PC-3 (cell line): ENCODE results near the gene RCE1. TPM values are rescaled to one million over a fixed set of nuclear protein-coding genes. Genes with fewer than 3 reads are reported as not detected.

Source experiments
- ATAC-seq: fragments of 200-7000 bp; cut with Tn5 transposase; 2 replicates; pipeline ENCODE4 v1.9.1; 2020; ENCODE audit warnings: mild to moderate bottlenecking, moderate library complexity
- BruUV-seq: library from RNA; stranded (reverse); fragments of 400-500 nt; replicated peaks from 2 replicates; lab custom pipeline; 2021; lab: Mats Ljungman, UMichigan
- CTCF ChIA-PET: fragments of 300-600 bp; sonication (Branson Sonifier 250); formaldehyde crosslinking; loops from one replicate; lab custom pipeline; 2022; ENCODE audit warnings: antibody characterized with exemption; lab: Charles Lee
- POLR2A ChIA-PET: fragments of 300-600 bp; sonication (Branson Sonifier 250); formaldehyde crosslinking; loops from one replicate; lab custom pipeline; 2022; ENCODE audit warnings: antibody characterized with exemption; ENCODE audit not compliant: unreplicated experiment; lab: Charles Lee
- DNase-seq: peaks from one replicate; pipeline ENCODE4 v3.0.0-alpha.2; 2015
- H2AFZ ChIP-seq: fragments of 300-600 bp; sonication (generic); 2 replicates; pipeline ENCODE4 v1.6.0; 2016; ENCODE audit warnings: antibody characterized with exemption, low read length
- H3F3A ChIP-seq: fragments of 300-600 bp; sonication (generic); one replicate; pipeline ENCODE4 v1.6.0; 2017; ENCODE audit warnings: antibody characterized with exemption, low read length, control low read depth, mild to moderate bottlenecking; ENCODE audit not compliant: unreplicated experiment
- H3K27ac ChIP-seq: fragments of 300-600 bp; sonication (generic); 2 replicates; pipeline ENCODE4 v1.5.1; 2016; ENCODE audit warnings: mild to moderate bottlenecking, low read length
- H3K27me3 ChIP-seq: fragments of 300-600 bp; sonication (generic); 2 replicates; pipeline ENCODE4 v1.6.1; 2016; ENCODE audit warnings: low read length, mixed read lengths
- H3K36me3 ChIP-seq: fragments of 300-600 bp; sonication (generic); 2 replicates; pipeline ENCODE4 v1.6.1; 2016; ENCODE audit warnings: low read depth, mixed run types, low read length, mixed read lengths
- H3K4me1 ChIP-seq: fragments of 300-600 bp; sonication (generic); 2 replicates; pipeline ENCODE4 v1.5.1; 2016; ENCODE audit warnings: low read length; ENCODE audit not compliant: insufficient read depth
- H3K4me2 ChIP-seq: fragments of 300-600 bp; sonication (generic); 2 replicates; pipeline ENCODE4 v1.6.0; 2016; ENCODE audit warnings: low read length
- H3K4me3 ChIP-seq: fragments of 300-600 bp; sonication (generic); 2 replicates; pipeline ENCODE4 v1.5.1; 2016; ENCODE audit warnings: mild to moderate bottlenecking, low read length, mixed read lengths
- H3K79me2 ChIP-seq: fragments of 300-600 bp; sonication (generic); 2 replicates; pipeline ENCODE4 v1.6.1; 2017; ENCODE audit warnings: low read length, mixed read lengths
- H3K9ac ChIP-seq: fragments of 300-600 bp; sonication (generic); 2 replicates; pipeline ENCODE4 v1.6.0; 2016; ENCODE audit warnings: mild to moderate bottlenecking, low read length
- H3K9me2 ChIP-seq: fragments of 300-600 bp; sonication (generic); replicated peaks from 2 replicates; pipeline ENCODE4 v1.6.1; 2016; ENCODE audit warnings: mixed run types, low read length, mixed read lengths
- H3K9me3 ChIP-seq: fragments of 300-600 bp; sonication (generic); 2 replicates; pipeline ENCODE4 v1.6.1; 2016; ENCODE audit warnings: low read length, mixed read lengths
- H4K20me1 ChIP-seq: fragments of 300-600 bp; sonication (generic); 2 replicates; pipeline ENCODE4 v1.6.1; 2016; ENCODE audit warnings: low read length, mixed read lengths
- CTCF ChIP-seq: fragments of 300-600 bp; sonication (generic); conservative IDR thresholded peaks from 2 replicates; pipeline ENCODE4 v1.5.1; 2017; ENCODE audit warnings: antibody characterized with exemption, low read depth, mild to moderate bottlenecking, low read length
- EZH2 ChIP-seq: fragments of 300-600 bp; sonication (generic); IDR thresholded peaks from one replicate; pipeline ENCODE4 v1.6.1; 2017; ENCODE audit warnings: antibody characterized with exemption, mild to moderate bottlenecking, low read length; ENCODE audit not compliant: unreplicated experiment
- EZH2phosphoT487 ChIP-seq: fragments of 300-600 bp; sonication (generic); IDR thresholded peaks from 2 replicates; pipeline ENCODE4 v1.6.1; 2018; ENCODE audit warnings: mild to moderate bottlenecking, antibody characterized with exemption, low read length, borderline replicate concordance
- intact Hi-C: fragments of 100-400 bp; cut with micrococcal nuclease; formaldehyde crosslinking; loops from 2 replicates; pipeline ENCODE4 v1.9.0; 2023
- total RNA-seq: library from RNA; depleted of rRNA; stranded (reverse); fragments of >200 nt; gene quantifications from 2 replicates; pipeline ENCODE4 v1.2.3, GENCODE V29; 2014

Gene RCE1
- total RNA-seq, 1 experiment from 2014 or later: 70.4 TPM

GRCh38 chr11:66883016-66883965, 40.0 kb downstream of the RCE1 start:
- ATAC-seq: peak; percentile 76
- Histone ChIP-seq H3K9ac (peak overlapping the region; percentile 31), H3K9me3 (no peaks in the 10 kb centered on the region), H3K4me2 (peak overlapping the region; percentile 58), H3K9me2 (no peaks in the 10 kb centered on the region), H3K36me3 (no peaks in the 10 kb centered on the region), H3K4me1 (peaks cover 38% of the 10 kb centered on the region), H3F3A (no peaks in the 10 kb centered on the region), H3K4me3 (no peak overlapping the region), H4K20me1 (no peaks in the 10 kb centered on the region), H3K27me3 (no peaks in the 10 kb centered on the region), H3K27ac (peak overlapping the region; percentile 78), H3K79me2 (peaks cover 6% of the 10 kb centered on the region; the same call in 1 of the 2 replicates), H2AFZ (peak overlapping the region; percentile 66)
- TF ChIP-seq EZH2 (no peak), CTCF (peak; percentile 88)
- CTCF ChIA-PET: interaction anchor here (0.5 to 1.0 kb wide), 3 partner anchors 76 to 171 kb away, joined by 3 read pairs; no protein-coding TSS in a partner anchor
- DNase-seq: peak; percentile 88
- intact Hi-C loops: loop anchor here (5.0 to 10.0 kb wide), 2 partner anchors 74 to 172 kb away; partner anchors contain the start of genes PC and RHOD
- BruUV-seq: TSS peak; percentile 35
- POLR2A ChIA-PET: no interaction called here

- no TSS peak for BruUV-seq
- TF ChIP-seq CTCF: no peak
- TF ChIP-seq EZH2phosphoT487: no peak
- no peak for TF ChIP-seq EZH2
- ATAC-seq: no peak
- ChIA-PET CTCF (interaction anchor here (0.5 kb wide), 1 partner anchor 170 kb away, joined by 3 read pairs; no protein-coding TSS in a partner anchor), POLR2A (no interaction called here)
- Histone ChIP-seq H2AFZ (no peak overlapping the region), H3K36me3 (no peaks in the 10 kb centered on the region), H3K27me3 (no peaks in the 10 kb centered on the region), H3K27ac (0 out of 2 replicates have a peak overlapping the region, but pooled peaks have one; percentile 78), H3K4me1 (peaks cover 41% of the 10 kb centered on the region), H3K9ac (no peak overlapping the region), H3F3A (no peaks in the 10 kb centered on the region), H3K4me2 (no peak overlapping the region), H4K20me1 (no peaks in the 10 kb centered on the region), H3K4me3 (no peak overlapping the region), H3K9me3 (no peaks in the 10 kb centered on the region), H3K79me2 (peaks cover 6% of the 10 kb centered on the region; the same call in 1 of the 2 replicates), H3K9me2 (no peaks in the 10 kb centered on the region)
- DNase-seq: no peak
- intact Hi-C loops: loop anchor here (5.0 to 10.0 kb wide), 2 partner anchors 73 to 170 kb away; partner anchors contain the start of genes PC and RHOD
Measured at GRCh38 chr11:66884443-66884842, 41.2 kb downstream of the RCE1 start.
